Adrenal gland (tissue), 12 donors: ENCODE measurements around the gene KCNH8. TPM values are rescaled to one million over a fixed set of nuclear protein-coding genes. Genes with fewer than 3 reads are reported as not detected.

Experiments used
- DNase-seq, 7 donors: peaks; one replicate each; pipeline ENCODE4 v3.0.0-alpha.2; 2019 to 2020
- H3K27ac ChIP-seq, 5 donors: fragments of 200-600 bp; sonication (generic) in 4 of 5; 1 replicate in 3 of 5; 2 replicates in 2 of 5; pipeline versions ENCODE4 v1.5.1 to v1.8.0; 2016 to 2020; ENCODE audit warnings: mild to moderate bottlenecking in 1 of 5
- H3K27me3 ChIP-seq: fragments of 200-600 bp; 2 replicates; pipeline ENCODE4 v1.8.0; 2021
- H3K36me3 ChIP-seq, 2 donors: fragments of 200-600 bp; replicated peaks in 1 of 2; 1 replicate in 1 of 2; 2 replicates in 1 of 2; pipeline versions ENCODE4 v1.5.1 to v1.8.0; 2018 to 2022
- H3K4me1 ChIP-seq, 2 donors: fragments of 200-600 bp; replicated peaks in 1 of 2; 1 replicate in 1 of 2; 2 replicates in 1 of 2; pipeline versions ENCODE4 v1.5.1 to v1.8.0; 2018 to 2021
- H3K4me3 ChIP-seq, 4 donors: fragments of 200-600 bp; sonication (generic) in 3 of 4; one replicate each; pipeline ENCODE4 v1.5.1; 2016 to 2018
- H3K9me3 ChIP-seq, 3 donors: fragments of 200-600 bp; sonication (generic) in 1 of 3; replicated peaks in 1 of 3; 1 replicate in 2 of 3; 2 replicates in 1 of 3; pipeline versions ENCODE4 v1.5.1 to v1.8.0; 2016 to 2021
- POLR2A ChIP-seq, 2 donors: fragments of 450-650 bp; IDR thresholded peaks; one replicate each; pipeline ENCODE4 v1.6.1; 2017; ENCODE audit warnings: antibody characterized with exemption in 2 of 2, mild to moderate bottlenecking in 2 of 2, moderate library complexity in 1 of 2
- WGBS, 4 donors: extraction: QIAGEN DNeasy Blood & Tissue Kit in 2 of 4; methylation state at CpG; one replicate each; pipeline versions ENCODE4 v1.1.5 to v1.1.7; 2013 to 2017; 5-methylcytosine and 5-hydroxymethylcytosine counted together
- intact Hi-C, 2 donors: fragments of 100-400 bp; cut with DNase I; formaldehyde crosslinking; loops; one replicate each; pipeline versions ENCODE4 v1.14.1 to v1.15.0; 2022 to 2023
- polyA plus RNA-seq, 3 donors: library from polyadenylated mRNA; stranded (reverse); fragments of 200-250 nt in 2 of 3; fragments of 350-450 nt in 1 of 3; fragmentation: Illumina TruSeq in 1 of 3; extraction: RNeasy Lipid Tissue Mini Kit (QIAGEN cat#74804) in 1 of 3; gene quantifications; one replicate each; pipeline ENCODE4 v1.2.3, GENCODE V29; 2013 to 2014
- total RNA-seq, 9 donors: library from RNA; depleted of rRNA in 4 of 9; stranded (reverse); fragments of >200 nt in 4 of 9; fragments of 120-200 nt in 1 of 9; fragmentation: NEBNext Ultra II Directional in 1 of 9; extraction: Animal tissue kit (Norgen Biotek cat#: 25700) in 1 of 9; gene quantifications; one replicate each; pipeline versions ENCODE4 v1.1.0 to v1.2.4, GENCODE V29; 2013 to 2023
- TF ChIP-seq, protein P1 (sequence below), 6 experiments: fragments of 450-650 bp in 4 of 6; fragments of 200-600 bp in 2 of 6; sonication (generic) in 1 of 6; IDR thresholded peaks; 1 replicate in 5 of 6; 2 replicates in 1 of 6; pipeline versions ENCODE4 v1.5.1 to v1.8.0; 2016 to 2021; ENCODE audit warnings: antibody characterized with exemption in 6 of 6, mild to moderate bottlenecking in 2 of 6, moderate library complexity in 1 of 6
- donor health status: healthy with polysubstance abuse.
- donor health status: Bipolar disorder and iron deficiency.
- donor health status: DM: yes; HTN: yes; CAD: no.
- donor health status: DM: no; HTN: no; CAD: no.
- donor health status: DM: no; HTN: no; CAD: no.
- donor health status: DM: yes; HTN: yes; CAD: no.

Gene KCNH8
- total and polyA plus RNA-seq, 12 donors = 0.27 to 7.6 (median 2.1) TPM

DNA sequence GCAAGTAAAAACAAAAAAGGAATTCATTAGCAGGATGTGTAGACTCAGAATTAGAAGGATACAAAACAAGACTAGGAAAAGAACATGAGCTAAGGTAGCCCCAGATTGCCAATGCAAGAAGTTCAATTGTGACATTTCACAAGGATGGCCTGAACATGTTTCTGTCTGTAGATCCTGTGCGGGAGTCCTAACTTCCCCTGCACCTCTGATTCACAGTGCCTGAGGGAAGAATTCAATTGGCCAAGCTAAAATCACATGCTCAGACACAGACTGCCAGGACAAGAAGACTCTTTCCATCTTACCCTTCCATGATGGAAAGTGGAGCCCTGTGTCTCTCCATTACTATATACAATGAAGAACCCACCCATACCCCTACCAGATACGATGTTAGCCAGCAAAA is 251.5 kb downstream of the KCNH8 start:
- intact Hi-C loops = no loop called here
- WGBS, 4 donors = 84 to 87% (median 86%) methylated on average over 2 of the region's 2 CpGs
- Histone ChIP-seq H3K9me3 (no peaks in the 10 kb centered on the region), H3K27me3 (no peaks in the 10 kb centered on the region), H3K36me3 (no peaks in the 10 kb centered on the region), H3K27ac (no peak overlapping the region), H3K4me1 (no peaks in the 10 kb centered on the region), H3K4me3 (no peak overlapping the region)
- DNase-seq = no peak
- TF ChIP-seq, protein P1, sequence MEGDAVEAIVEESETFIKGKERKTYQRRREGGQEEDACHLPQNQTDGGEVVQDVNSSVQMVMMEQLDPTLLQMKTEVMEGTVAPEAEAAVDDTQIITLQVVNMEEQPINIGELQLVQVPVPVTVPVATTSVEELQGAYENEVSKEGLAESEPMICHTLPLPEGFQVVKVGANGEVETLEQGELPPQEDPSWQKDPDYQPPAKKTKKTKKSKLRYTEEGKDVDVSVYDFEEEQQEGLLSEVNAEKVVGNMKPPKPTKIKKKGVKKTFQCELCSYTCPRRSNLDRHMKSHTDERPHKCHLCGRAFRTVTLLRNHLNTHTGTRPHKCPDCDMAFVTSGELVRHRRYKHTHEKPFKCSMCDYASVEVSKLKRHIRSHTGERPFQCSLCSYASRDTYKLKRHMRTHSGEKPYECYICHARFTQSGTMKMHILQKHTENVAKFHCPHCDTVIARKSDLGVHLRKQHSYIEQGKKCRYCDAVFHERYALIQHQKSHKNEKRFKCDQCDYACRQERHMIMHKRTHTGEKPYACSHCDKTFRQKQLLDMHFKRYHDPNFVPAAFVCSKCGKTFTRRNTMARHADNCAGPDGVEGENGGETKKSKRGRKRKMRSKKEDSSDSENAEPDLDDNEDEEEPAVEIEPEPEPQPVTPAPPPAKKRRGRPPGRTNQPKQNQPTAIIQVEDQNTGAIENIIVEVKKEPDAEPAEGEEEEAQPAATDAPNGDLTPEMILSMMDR (IDR thresholded peaks at IDR 0.05) = no peak
- TF ChIP-seq POLR2A (IDR thresholded peaks at IDR 0.05) = no peak

DNA sequence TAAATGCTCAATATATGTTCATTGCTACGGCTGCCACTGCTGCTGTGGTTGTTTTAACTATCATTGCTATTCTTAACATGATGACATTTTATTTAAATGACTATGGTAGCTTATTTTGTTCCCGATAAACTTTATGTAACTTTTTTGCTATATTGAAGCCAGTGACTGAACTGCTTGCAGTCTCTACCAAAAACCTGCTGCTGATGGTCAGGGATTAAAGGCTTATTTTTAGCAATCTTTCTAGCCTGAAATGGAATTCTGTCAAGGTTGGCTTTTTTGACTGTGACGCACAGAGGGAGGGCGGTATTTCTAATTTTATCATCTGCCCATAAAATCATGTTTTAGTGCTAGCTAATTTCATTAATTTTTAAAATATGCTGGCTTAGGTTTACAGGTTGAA is 271.8 kb downstream of the KCNH8 start:
- TF ChIP-seq, protein P1 (IDR thresholded peaks at IDR 0.05) = no peak
- TF ChIP-seq POLR2A (IDR thresholded peaks at IDR 0.05) = no peak
- Histone ChIP-seq H3K9me3 (peaks cover 0 to 4% (median 0%) of the 10 kb centered on the region in 3 donors), H3K27ac (no peak overlapping the region), H3K27me3 (no peaks in the 10 kb centered on the region), H3K36me3 (no peaks in the 10 kb centered on the region), H3K4me1 (no peaks in the 10 kb centered on the region), H3K4me3 (no peak overlapping the region)
- no peak for DNase-seq
- WGBS, 4 donors = 51 to 68% (median 64%) methylated on average over 4 of the region's 4 CpGs
- intact Hi-C loops = no loop called here

- 75 to 95% (median 86%) methylated on average over 1 of the region's 1 CpG for WGBS, 4 donors
- no peaks in the 10 kb centered on the region for H3K27me3 ChIP-seq
- intact Hi-C loops = no loop called here
- H3K9me3 ChIP-seq = peaks cover 0 to 4% (median 0%) of the 10 kb centered on the region in 3 donors
- H3K27ac ChIP-seq = no peak overlapping the region
- no peak overlapping the region for H3K4me3 ChIP-seq
- no peaks in the 10 kb centered on the region for H3K4me1 ChIP-seq
- DNase-seq = no peak
- H3K36me3 ChIP-seq = no peaks in the 10 kb centered on the region
- no peak for TF ChIP-seq POLR2A (IDR thresholded peaks at IDR 0.05)
- TF ChIP-seq, protein P1 (IDR thresholded peaks at IDR 0.05) = no peak
Observed at GRCh38 chr3:19425825-19426224, 277.5 kb downstream of the KCNH8 start.

GRCh38 chr3:19427422-19428149 is 279.3 kb downstream of the KCNH8 start:
- WGBS, 4 donors = 50 to 61% (median 56%) methylated on average over 1 of the region's 1 CpG
- H3K4me1 ChIP-seq = no peaks in the 10 kb centered on the region
- H3K9me3 ChIP-seq = no peaks in the 10 kb centered on the region
- H3K36me3 ChIP-seq = no peaks in the 10 kb centered on the region
- intact Hi-C loops = no loop called here
- H3K27ac ChIP-seq = no peak overlapping the region
- no peak for TF ChIP-seq POLR2A (IDR thresholded peaks at IDR 0.05)
- TF ChIP-seq, protein P1 (IDR thresholded peaks at IDR 0.05) = no peak
- H3K4me3 ChIP-seq = no peak overlapping the region
- no peak for DNase-seq
- no peaks in the 10 kb centered on the region for H3K27me3 ChIP-seq
